WI38 (cell line): ENCODE measurements around the gene UTY.

Experiments used
- H3K4me3 ChIP-seq: 2 replicates; pipeline ENCODE4 v1.5.1; 2011; ENCODE audit warnings: low read depth, mild to moderate bottlenecking, control low read depth, low read length
- CTCF ChIP-seq: IDR thresholded peaks from 2 replicates; pipeline ENCODE4 v1.5.1; 2012; ENCODE audit warnings: low read depth, mild to moderate bottlenecking, control low read depth, low read length

The UTY gene

GRCh38 chrY:13478126-13478785, 1.6 kb downstream of the UTY start:
- no peak overlapping the region for H3K4me3 ChIP-seq
- no peak for TF ChIP-seq CTCF

DNA sequence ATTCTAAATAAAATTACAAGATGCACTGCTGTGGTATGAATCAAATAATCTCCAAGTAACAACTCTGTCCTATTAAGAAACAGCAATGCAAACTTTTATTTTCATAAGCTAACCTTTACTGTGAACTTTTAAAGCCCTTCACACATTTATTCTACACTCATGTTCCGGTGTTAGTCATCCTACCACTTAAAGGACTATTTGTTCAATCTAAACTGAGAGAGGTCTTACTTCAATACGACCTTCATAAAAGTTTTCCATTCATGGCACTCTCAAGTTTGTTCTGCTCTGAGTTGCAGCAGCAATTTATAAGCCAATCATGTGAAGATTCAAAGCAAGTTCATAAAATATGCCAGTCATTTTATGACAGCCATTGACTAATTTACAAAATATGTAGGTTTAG, 4.8 kb downstream of the UTY start:
- H3K4me3 ChIP-seq, result no peak overlapping the region
- TF ChIP-seq CTCF, result no peak

GRCh38 chrY:13451572-13451971, 28.3 kb downstream of the UTY start:
- no peak for TF ChIP-seq CTCF
- no peak overlapping the region for H3K4me3 ChIP-seq

DNA sequence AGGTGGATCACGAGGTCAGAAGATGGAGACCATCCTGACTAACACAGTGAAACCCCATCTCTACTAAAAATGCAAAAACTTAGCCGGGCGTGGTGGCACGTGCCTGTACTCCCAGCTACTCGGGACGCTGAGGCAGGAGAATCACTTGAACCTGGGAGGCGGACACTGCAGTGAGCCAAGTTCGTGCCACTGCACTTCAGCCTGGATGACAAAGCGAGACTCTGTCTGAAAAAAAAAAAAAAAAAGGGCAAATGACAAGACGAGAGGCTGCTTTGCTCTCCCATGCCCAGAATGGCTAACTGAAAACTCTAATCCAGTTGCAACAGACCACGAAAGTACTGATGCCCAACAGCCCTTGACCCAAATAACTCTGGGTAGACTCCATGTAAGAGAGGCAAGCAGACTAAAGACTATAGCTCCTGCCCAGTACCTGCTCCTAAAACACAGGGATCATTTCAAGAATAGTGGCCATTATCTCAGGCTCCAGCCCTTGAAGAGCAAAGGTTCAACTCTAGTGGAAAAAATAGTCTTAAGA, 29.2 kb downstream of the UTY start:
- no peak overlapping the region for H3K4me3 ChIP-seq
- no peak for TF ChIP-seq CTCF

GRCh38 chrY:13445566-13445965, 34.3 kb downstream of the UTY start:
- TF ChIP-seq CTCF, result no peak
- H3K4me3 ChIP-seq, result no peak overlapping the region

DNA sequence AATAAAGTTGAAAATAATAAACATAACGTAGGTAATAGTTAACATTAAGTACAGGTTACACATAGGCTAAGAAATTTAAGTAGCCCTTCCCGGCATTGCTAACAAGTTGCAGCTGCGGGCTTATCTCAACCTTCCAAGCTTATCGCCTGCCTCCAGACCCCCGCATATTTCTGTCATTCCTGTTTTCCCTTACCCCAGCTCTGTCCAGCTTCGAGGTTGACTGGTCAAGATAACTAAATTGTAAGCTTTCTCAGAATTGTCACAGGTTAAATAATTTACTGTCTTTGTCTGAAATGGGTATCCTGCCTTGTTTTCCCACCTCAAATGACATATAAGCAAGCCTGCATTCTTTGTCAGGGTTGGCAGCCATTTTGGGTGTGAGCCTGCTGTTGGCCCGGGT, 36.7 kb downstream of the UTY start:
- TF ChIP-seq CTCF, result no peak

DNA sequence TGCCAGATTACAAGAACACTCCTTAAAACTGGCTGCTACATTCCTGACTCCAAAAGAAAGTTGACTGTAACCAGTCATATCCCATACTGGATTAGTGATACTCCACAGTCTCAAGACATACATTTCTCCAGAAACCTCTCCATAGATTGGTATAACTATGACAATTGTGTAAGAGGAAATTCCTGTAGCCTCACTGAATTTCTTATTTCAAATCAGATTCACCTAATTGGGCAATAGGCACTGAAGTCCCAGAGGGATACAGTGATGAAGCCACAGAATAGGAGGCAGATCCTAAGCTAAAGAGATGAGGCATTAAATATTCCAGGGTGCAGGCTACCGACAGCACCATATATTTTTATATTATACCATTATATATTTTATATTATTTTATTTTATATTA, 39.0 kb downstream of the UTY start:
- no peak for TF ChIP-seq CTCF
- no peak overlapping the region for H3K4me3 ChIP-seq

More for the DNA sequence above, 36.7 kb downstream of the UTY start:
- no peak overlapping the region for H3K4me3 ChIP-seq
